Measurements from ENCODE around the gene XCL2.
"Not testable (repeated sequence)": the region's sequence is repeated elsewhere in the genome, so short reads cannot be mapped to it uniquely, and the experiment has no call there.

Gene XCL2

DNA sequence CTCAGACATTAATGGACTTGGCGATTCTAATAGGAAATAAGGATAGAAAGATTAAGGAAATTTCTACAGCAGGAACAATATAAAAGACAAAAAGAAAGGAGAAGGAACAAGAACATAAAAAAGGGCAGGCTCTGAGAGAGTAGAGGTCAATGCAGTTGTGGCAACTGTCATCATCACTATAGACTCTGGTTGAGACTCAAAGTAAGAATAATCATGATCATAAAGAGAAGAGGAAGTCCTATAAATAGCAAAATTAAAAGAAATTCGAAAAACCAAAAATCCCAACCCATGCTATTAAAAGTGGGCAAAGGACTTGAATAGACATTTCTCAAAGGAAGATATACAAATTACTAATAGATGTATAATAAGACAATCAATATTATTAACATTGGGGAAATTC, 18.2 kb upstream of the XCL2 start:
- DNase-seq (ENCODE audit: insufficient read length, low spot score) = no peak
- FAIRE-seq = no peak

DNA sequence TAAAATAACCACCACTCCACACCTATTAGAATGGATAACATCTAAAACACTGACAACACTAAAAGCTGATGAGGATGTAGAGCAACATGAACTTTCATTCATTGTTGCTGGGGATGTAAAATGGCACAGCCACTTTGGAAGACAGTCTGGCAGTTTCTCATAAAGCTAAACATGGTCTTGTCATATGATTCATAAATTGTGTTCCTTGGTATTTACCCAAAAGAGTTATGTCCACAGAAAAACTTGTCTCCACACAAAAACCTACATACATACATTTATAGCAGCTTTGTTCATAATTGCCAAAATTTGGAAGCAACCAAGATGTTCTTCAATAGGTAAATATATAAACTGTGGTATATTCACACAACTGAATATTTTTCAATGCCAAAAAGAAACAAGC, 16.6 kb upstream of the XCL2 start:
- no peak for DNase-seq (ENCODE audit: insufficient read length, low spot score)
- no peak for FAIRE-seq

DNA sequence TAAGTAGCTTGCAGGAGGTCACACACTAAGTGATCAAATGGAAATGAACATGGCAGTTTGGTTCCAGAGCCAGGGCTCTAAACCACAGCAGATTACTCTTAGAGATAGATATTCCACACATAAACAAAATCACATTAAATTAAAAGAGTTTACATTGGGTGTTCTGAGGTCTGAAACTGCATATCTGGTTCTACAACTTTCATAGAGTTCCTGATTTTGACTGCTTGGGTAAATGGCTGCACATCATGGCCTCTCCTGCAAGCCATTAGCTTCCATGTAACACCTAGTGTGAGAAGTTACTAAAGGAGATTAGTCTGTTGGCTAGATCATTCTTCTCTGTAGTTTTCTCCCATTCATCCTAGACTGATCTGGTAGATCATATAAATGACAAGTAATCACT, 12.8 kb upstream of the XCL2 start:
- DNase-seq (ENCODE audit: insufficient read length, low spot score) (no peak), FAIRE-seq (peak; percentile 76)

DNA sequence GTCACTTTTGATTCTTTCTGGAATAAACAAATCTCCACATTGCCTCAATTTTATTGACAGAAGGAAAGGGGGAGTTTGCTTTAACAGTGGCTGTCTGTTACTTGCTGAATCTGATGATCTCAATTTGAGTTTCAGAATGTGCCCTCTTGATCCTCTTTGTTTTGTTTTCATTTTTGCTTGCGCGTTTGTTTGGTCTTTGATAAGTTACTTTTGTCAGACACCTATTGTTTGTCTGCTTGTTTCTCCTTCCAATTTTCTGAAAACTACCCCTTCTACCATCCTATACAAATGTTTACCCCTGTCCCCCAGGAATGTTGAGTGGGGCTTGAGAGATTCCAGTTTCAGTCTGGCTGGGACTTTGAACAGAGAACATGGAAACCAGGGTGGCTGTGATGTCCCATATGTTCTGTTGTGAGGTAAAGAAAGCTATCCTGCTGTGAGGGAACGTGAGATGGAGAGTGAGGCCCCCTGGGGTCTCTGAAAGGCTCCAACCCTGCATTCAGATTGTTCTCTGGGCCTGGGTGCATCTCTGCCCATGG, 11.8 kb upstream of the XCL2 start:
- FAIRE-seq = no peak
- DNase-seq (ENCODE audit: insufficient read length, low spot score) = no peak

DNA sequence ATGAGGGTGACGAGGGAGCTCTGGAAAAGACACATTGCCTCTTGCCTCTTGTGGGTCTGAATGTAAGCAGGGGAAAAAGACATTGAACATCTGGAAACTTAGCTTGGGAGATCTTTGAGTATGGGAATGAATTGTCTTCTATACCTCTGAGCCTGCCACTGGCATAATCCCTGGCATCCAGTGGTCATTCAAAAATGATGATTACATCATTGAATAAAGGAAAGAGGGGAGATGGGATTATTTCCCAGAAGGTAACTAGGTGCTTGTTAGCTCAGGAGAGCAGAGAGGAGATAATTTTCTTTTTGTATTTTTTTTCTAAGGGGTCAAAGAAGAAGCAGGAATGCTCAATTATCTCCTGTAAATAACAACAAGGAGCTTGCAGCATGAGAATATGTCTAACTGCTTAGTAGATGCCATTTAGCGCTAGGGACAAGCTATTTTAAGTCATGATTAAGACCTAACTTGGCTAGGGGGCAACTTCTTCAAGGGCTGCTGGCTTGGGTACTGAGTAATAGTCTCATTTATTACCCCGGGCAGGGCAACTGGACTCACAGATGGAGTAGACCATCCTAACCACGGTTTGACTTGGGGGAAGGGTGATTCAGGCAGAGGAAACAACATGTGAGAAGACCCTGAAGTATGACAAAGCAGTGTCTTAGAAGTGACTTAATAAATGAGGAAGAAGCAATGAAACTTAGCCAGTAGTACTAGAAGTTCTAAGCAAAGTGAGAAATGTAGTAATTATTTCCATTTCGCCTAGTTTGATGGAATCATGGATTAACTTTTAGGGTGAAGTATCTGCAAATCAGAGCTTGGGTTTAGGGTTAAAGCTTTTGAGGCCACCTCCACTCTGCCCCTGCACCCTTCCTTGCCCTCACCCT, 11.0 kb upstream of the XCL2 start:
- DNase-seq (ENCODE audit: insufficient read length, low spot score) = no peak
- FAIRE-seq = peak; percentile 87

DNA sequence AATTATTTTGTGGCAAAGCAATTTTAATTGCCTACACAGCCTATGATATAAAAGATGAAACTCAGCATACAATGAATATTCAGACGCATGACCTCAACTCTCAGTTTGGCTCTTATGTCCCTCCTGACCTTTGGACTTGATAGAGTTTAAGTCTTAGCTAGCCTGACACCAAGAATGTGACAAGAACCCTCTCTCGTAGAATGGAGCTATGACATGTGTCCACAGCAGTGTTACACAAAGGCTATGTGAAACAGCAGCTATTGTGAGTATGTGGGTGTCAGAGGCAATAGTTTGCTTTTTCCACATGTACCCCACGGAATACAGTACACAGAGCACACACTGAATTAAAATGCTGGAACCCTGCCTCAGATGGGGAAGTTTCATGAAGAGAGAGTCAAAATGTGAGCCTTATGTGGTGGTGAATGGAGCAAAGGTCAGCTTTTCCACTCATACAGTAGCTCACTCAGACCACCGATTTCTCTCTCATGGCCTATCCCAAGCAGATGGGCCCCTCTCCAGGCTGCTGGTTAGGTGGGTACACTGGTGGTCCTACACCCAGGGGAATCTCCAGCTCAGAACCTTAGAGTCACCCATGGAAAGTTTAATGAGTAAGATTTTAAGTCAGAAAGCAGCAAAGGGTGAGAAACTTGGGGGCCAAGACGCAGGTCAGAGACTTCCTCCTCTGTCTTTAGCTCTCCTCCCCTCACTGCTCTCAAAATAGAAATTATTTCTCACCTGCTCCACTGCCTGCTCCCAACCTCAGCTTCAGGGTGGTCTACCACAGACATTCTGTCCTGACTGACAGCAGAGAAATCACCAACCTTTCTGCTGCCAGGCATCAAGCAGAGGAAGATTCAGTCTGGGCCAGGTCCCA, 10.1 kb upstream of the XCL2 start:
- DNase-seq (ENCODE audit: insufficient read length, low spot score) = no peak
- peak; percentile 96 for FAIRE-seq

DNA sequence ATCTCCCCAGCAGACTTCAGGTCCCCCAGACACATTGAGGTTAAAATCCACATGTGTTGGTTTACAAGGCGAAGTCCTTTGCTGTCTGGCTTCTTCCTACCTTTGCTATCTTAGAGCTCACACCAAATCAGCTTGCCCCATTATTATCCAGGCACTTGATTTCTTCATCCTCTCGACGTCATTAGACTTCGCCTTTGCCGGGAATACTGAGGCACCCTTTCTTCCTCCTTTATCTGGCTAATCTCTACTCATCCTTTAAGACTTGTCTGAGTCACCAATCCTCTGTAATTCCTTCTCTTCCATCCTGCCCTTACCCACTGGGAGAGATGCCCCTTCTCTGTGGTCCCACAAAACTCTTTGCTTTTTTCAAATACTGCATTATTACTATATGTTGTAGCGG, 9.2 kb upstream of the XCL2 start:
- no peak for DNase-seq (ENCODE audit: insufficient read length, low spot score)
- FAIRE-seq = no peak

DNA sequence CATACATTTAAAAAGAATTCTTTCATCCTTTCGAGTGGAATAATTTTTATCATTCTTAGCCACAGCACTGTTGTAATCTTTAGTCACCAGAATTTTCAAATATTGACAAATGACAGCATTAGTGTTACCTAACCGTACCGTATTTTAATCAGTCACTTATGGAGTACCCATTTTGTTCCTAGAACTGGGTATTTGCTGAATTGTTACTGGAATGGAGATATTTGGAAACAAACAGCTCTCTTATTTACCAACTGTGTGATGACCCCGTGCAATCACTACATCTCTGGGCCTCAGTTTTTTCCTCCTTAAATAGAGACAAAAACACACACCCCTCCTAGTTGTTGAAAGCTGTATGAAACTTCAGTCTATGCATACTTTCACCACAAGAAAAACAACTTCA, 7.9 kb upstream of the XCL2 start:
- FAIRE-seq = no peak
- DNase-seq (ENCODE audit: insufficient read length, low spot score) = no peak

DNA sequence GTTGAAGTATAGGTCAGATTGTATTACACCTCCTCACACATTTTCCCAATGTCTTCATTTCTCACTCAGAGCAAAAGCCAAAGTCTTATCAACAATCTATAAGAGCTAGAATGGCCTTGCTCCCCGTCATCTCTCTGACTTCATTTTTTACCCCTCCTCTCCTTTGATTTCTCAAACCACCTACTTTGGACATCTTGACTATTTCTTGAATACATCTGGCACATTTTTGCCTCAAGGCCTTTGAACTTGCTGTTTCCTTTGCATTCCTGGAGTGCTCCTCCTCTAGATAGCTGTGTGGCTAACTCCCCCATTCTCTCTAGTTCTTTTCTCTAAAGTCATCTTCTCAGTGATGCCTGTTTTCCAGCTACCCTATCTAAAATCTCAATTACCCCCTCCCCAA, 7.2 kb upstream of the XCL2 start:
- FAIRE-seq (no peak), DNase-seq (ENCODE audit: insufficient read length, low spot score) (no peak)

DNA sequence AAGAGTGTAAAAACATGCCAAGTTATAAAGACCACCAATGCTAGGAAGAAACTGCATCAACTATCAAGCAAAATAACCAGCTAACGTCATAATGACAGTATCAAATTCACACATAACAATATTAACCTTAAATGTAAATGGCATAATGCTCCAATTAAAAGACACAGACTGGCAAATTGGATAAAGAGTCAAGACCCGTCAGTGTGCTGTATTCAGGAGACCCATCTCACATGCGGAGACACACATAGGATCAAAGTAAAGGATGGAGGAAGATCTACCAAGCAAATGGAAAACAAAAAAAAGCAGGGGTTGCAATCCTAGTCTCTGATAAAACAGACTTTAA, 2.7 kb upstream of the XCL2 start:
- not testable (repeated sequence) for DNase-seq (ENCODE audit: insufficient read length, low spot score); FAIRE-seq

DNA sequence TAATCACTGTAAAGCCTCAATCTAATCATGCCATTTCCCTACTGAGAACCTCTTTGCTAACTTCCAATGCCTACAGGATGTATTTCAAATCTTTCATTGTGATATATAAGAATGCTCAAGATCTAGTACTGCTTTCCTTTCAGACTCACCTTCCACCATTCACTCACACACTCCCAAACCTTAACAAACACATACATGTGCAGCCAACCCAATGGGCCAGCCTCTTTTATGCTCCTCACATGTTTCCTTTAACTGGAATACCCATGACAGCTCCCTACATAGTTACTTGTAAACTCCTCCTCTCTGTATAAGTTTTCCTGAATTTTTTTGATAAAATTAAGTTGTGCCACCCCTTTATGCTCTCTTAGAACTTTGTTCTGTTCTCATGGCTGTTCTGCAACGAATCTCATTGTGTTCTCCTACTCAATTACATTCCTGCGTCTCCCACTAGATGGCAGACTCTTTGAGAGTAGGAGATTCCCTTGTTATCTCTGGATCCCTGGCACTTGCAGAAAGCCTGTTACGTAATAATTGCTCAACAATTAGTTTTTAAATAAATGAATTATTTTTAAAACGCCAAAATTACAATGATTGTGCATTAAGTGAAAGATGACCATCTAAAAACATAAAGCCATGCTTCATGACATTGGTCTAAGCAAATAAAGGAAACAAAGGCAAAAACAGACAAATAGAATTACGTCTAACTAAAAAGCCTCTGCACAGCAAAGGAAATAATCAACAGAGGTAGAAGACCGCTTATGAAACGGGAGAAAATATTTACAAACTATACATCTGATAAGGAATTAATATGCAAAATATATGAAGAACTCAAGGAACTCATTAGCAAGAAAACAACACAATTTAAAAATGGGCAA, 2.1 kb upstream of the XCL2 start:
- DNase-seq (ENCODE audit: insufficient read length, low spot score) = not testable (repeated sequence)
- peak; percentile 74 for FAIRE-seq

DNA sequence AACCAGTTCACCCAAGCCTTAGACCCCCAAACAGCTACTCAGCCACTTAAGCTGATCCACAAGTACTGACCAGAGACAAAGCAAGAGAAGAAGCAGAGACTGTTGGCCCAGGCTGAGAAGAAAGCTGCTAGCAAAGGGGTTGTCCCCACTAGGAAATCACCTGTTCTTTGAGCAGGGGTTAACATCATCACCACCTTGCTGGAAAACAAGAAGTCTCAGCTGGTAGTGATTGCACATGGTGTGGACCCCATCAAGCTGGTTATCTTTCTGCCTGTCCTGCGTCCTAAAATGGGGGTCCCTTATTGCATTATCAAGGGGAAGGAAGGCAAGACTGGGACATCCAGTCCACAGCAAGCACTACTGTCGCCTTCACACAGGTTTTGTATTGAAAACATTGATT, 819 bp downstream of the XCL2 start:
- FAIRE-seq; DNase-seq (ENCODE audit: insufficient read length, low spot score): not testable (repeated sequence)

DNA sequence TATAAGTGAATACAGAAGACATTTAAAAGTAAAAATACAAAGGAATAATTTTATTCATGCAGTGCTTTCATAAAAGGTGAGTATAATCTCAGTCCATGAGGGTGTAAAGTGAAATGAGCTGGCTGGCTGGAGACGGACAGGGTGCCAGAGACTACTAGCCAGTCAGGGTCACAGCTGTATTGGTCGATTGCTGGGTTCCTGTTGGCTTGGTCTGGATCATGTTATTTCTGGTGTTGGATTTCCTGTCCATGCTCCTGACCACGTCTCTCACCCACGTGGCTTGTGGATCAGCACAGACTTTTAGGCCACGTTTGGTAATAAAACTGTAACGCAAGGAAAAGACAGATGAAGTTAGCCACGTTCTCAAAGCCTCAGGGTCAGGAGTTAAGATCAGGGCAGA, 3.0 kb downstream of the XCL2 start:
- not testable (repeated sequence) for FAIRE-seq; DNase-seq (ENCODE audit: insufficient read length, low spot score)

DNA sequence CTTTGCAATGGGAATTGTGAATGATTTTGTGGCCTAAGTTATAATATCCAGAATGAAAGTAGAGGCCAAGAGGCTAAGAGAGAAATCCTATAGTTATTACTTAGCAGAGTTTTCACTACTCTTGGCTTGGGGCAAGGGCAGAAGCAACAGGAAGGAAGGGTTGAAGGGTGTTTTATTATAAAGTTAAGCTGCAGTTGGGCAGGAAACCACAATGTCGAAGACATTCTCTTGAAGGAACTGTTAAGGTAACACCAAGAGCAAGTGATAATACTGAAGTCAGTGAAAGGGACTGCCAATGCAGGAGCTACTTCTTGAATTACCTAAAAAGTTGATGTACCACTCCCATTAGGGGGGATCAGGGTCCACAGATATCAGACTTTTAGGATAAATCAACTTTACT, 8.3 kb downstream of the XCL2 start:
- DNase-seq (ENCODE audit: insufficient read length, low spot score) = peak; percentile 27

DNA sequence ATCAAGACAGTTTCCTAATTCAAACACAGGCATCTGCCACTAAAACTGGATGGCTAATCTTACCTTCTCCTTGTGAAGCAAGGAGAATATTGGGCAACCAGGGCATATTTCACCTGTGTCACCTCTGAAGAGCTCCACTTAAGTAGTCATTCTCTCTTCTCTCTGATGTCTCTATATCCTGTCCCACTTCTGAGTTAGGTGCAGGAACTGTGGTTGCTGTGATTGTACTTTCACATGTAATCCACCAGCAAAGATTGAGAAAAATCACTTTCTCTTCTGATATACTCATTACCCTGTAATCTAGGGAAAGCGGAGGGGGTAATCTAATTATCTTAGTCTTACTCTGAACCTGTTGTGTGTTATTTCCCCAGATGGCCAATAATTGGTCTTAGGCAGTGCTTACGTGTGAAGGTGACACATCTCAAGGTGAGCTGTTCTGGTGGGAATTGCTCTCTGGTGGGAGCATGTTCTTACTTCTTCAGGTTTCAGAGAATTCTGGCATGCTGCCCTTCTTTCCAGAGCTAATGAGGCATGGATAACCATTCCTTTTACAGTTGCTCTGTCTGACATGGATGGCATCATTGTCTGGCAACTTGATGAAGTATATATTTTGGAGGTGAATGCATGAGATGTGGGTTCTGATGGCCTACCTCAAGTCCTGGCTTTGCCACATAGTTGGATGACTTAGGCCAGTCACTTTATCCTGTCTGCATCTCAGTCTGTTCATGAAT, 12.0 kb downstream of the XCL2 start:
- FAIRE-seq (no peak), DNase-seq (ENCODE audit: insufficient read length, low spot score) (no peak)

More for the DNA sequence above, 8.3 kb downstream of the XCL2 start:
- peak; percentile 76 for FAIRE-seq

DNA sequence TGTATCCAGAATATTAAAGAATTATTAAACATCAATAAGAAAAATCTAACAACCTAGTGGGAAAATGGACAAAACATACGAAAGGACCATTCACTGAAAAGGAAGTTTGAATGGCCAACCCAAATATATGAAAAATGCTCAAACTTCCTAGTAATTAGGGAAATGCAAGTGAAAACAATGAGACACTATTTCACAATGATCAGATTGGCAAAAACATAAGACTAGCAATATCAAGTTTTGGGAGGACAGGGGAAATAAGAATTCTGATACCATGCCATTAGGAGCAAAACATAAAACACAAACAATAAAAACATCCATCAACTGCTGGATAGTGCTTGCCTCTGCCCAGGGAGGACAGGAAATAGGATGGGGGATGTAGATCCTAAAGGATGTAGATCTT, 14.3 kb downstream of the XCL2 start:
- FAIRE-seq = no peak
- no peak for DNase-seq (ENCODE audit: insufficient read length, low spot score)

DNA sequence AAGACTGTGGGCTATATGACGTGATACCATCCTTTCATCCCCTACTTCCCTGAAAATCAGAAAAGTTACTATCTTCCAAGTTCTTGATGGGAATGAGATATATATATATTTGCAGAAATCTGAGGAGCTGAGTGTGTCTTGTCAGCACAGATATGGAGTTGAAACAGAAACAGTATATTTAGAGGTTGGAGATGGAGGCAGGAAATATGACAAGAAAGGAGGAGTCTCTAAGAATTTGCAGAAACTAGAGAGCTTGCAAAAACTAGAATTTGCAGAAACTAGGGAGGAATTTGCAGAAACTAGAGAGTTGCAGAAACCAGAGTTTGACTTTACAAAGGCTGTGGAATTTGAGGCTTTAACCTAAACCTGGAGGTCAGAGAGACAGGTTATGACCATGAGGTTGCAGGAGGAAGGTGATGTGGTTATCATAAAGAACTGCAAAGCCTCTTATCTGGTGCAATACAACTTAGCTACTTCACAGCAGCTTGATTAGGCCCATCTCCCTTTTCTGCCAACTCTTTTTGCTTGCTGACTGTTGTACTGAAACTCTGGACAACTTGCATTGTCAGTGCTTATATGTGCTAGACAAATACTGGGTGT, 22.3 kb downstream of the XCL2 start:
- FAIRE-seq (peak; percentile 65), DNase-seq (ENCODE audit: insufficient read length, low spot score) (no peak)

DNA sequence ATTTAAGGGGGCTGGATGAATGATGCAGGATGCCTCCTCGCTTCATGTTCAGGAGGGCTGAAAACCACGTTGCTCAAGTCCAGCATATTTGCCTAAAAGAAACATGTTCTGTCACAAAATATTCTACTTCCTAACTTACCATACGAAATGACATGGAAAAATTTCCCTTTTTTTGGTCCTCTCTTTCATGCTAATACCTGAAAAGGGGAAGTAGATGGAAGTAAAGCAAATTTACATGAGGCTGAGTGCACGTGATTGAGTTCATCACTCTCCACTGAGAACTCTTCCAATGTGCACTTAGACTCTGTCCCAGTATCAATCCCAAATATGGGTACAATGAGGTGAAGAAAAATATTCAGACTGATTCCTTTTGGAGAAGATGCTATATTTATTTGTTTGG, 23.0 kb downstream of the XCL2 start:
- DNase-seq (ENCODE audit: insufficient read length, low spot score) (no peak), FAIRE-seq (peak; percentile 80)

DNA sequence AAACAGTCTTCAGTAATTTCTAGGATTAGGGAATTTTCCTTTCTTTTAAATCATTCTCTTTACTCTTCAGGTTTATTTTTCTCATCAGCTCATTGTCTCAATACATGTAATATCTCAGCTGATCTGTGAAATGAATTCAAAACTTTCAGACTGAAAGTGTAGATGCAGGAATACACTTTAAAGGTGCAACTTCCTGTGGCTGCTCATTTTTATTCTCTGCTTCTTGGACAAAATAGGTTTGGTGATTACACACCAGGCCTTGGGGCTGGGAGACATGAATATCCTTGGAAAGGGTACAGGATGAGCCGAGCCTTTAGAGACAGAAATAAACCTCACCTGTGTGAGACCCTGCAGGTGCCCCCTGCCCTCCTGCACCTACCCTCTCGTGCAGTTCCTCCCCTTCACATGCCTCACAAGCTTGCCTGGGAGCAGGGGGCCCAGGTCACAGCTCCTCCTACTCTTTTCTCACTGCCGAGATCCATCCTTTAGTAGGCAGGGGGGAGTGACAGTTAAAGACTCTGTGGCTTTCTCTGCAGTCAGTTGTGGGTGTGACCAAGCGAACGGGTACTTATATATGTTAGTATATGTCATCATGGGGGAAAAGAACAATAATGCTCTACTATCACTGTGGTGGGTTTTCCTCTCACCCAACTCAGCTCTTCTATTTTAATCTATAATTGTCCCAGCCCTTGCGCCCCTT, 23.6 kb downstream of the XCL2 start:
- FAIRE-seq = peak; percentile 66
- DNase-seq (ENCODE audit: insufficient read length, low spot score) = no peak
